GM21447 (cell line): ENCODE results near the gene WWOX.

ENCODE experiments used
- ATAC-seq: cut with Tn5 transposase; IDR thresholded peaks from one replicate; pipeline ENCODE4 v1.9.1; 2021; ENCODE audit not compliant: unreplicated experiment

Gene WWOX

GRCh38 chr16:78386557-78387324 is 287.3 kb downstream of the WWOX start:
- no peak for ATAC-seq

- ATAC-seq, result no peak
These were observed 289.6 kb downstream of the WWOX start for GRCh38 chr16:78389009-78389498.

- no peak for ATAC-seq
These were observed 290.6 kb downstream of the WWOX start for GRCh38 chr16:78390092-78390491.

DNA sequence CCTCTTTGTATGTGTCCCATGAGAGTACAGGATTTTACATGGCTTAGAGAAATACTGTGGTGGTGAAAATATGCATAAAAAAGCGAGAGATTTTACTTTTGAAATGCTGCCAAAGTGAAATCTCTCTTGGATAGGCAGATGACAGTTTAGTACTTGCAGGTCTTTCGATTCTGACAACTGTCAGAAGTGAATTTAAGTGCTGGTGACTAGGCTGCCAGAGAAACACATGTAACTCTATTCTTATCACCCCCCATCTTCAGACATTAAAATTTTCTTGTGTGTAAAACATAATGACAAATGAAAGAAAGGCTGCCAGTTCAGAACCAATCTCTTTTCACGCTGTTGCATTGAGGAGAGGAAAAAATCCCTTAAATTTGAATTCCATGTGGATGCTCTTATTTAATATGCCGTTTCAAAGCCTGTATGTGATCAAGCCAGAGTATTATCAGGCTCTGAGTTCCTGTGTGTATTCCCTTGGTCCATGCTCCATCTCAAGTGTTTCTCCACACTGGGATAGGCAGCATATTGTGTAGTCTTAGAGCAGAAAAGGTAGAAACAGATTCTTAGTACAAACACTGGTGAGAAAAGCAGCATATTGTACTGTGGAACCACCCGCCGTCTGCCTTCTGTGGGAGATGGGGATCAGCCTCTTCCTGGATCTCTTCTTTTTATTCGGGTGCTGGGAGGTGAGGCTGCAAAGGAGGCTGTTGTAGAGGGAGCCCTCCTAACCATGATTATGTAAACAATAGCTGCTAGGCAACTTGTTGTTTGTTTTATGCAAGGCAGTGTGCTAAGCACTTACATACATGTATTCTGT is 291.3 kb downstream of the WWOX start:
- no peak for ATAC-seq

DNA sequence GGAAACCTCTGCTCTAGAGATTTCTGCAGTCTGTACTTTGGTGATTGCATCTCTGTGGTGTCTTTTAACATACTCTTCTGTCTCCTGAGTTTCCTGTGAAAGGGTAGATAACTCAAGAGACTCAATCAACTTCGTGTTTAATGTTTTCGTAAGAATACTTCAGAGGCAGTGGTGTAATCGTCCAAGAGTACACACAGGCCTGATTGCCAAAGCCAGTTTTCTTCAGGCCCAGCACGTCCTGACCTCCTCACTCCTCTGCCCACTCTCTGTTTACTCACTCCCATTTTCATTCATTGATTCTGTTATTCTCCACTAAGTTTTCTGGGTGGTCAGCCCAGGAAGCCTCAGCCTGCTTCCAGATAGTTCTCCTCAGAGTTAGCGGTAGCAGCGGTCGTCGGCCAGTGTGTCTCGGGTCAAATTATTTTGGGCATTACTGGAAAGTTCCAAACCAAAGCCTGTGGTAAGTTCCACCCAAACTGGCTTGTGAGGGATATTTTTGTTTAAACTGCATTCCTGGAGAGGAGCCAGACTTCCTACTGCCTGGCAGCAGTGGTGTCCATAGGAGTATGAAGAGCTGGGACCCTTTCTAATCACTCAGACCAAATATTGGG is 293.2 kb downstream of the WWOX start:
- ATAC-seq, result no peak

DNA sequence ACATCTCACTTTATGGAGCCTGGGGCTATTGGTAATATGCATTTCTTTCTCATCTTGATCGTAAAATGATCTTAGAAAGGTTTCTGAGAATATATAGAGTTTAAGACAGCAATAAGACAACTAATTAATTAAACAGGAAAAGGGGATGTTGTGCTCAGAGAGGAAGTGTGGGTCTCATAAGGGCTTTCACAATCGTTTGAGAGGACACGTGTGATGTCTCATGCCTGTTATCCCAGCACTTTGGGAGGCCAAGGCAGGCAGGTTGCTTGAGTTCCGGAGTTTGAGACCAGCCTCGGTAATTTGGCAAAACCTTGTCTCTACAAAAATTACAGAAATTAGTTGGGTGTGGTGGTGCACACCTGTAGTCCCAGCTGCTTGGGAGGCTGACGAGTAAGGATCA is 295.6 kb downstream of the WWOX start:
- ATAC-seq, result no peak

GRCh38 chr16:78396046-78396445 is 296.6 kb downstream of the WWOX start:
- no peak for ATAC-seq

- no peak for ATAC-seq
These were observed 297.2 kb downstream of the WWOX start for GRCh38 chr16:78396673-78397072.

GRCh38 chr16:78399384-78399783 is 299.9 kb downstream of the WWOX start:
- ATAC-seq, result no peak

DNA sequence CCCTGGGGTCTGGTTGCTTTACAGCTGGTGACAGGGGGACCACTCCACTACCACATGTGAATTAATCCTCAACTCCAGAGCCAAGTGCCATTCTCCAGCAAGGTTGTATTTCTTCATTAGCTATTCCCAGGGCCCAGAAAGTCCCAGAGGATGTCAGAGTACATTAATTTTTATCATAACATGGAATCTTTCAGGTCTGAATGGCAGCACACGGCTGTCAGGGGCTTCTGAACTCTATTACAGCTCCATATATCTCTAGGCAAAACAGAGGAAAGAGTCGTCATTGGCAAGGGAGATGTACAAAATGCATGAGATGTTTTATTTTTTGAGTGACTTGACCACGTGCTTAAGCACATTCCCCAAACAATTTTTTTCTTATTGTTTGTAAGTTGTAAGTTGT is 303.4 kb downstream of the WWOX start:
- ATAC-seq, result no peak

DNA sequence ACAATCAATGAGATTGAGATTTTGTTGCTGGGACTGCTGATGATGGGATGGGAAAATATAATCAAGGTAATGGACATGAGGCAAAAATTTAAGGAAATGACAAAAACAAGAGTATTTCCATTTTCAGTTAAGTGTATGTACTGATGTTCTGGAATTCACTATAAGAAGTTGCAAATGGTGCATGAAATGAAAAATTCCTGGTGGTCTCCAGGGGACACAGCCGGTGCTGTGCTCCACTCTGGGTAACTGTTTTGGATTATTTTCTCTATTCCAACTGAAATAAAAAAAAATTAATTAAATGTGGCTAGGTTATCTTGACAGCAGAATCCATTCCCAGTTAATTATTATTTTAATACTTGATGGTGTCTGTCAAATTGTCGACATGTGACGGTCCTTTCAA is 305.6 kb downstream of the WWOX start:
- ATAC-seq, result no peak

GRCh38 chr16:78405833-78406232 is 306.4 kb downstream of the WWOX start:
- ATAC-seq, result no peak

- ATAC-seq, result no peak
These were observed 307.7 kb downstream of the WWOX start for GRCh38 chr16:78407191-78407590.

DNA sequence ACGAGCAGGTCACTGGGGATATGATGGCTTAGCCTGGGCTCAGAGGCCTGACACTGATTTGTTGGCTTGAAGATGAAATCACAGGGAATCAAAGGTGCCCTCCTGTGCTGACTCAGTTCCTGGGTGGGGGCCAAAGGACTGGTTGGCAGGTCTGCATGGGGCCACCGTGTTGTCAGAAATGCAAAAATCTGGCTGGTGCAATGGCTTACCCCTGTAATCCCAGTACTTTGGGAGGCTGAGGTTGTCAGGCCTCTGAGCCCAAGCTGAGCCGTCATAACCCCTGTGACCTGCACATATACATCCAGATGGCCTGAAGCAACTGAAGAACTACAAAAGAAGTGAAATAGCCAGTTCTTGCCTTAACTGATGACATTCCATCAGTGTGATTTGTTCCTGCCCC is 314.2 kb downstream of the WWOX start:
- ATAC-seq, result no peak

DNA sequence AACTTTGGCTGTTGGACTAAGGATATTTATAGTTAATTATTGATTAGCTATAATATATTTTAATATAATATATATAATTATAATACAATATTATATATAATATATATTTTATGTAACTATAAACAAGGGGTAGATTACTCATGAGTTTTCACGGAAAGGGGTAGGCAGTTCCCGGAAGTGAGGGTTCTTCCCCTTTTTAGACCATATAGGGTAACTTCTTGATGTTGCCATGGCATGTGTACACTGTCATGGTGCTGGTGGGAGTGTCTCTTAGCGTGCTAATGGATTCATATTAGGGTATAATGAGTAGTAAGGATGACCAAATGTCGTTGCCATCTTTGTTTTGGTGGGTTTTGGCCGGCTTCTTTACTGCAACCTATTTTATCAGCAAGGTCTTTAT is 315.6 kb downstream of the WWOX start:
- no peak for ATAC-seq

DNA sequence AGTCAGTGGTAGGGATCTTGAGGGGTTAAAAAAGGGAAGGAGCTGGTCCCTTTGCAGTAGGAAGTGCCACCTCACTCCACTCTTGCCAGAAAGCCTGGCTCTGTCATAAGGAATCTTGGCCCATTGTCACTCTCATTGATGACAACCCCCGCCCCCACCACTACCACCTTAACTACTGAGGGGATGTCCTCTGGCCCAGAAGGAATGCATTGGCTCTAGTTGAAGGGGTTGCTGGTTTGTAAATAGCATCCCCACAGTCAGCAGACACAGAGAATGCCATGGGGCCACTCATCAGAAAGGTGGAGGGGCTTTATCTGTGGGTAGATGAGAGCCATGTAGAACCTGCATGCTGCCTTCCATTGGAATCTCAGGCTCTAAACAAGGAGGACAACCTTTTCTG is 316.2 kb downstream of the WWOX start:
- no peak for ATAC-seq

DNA sequence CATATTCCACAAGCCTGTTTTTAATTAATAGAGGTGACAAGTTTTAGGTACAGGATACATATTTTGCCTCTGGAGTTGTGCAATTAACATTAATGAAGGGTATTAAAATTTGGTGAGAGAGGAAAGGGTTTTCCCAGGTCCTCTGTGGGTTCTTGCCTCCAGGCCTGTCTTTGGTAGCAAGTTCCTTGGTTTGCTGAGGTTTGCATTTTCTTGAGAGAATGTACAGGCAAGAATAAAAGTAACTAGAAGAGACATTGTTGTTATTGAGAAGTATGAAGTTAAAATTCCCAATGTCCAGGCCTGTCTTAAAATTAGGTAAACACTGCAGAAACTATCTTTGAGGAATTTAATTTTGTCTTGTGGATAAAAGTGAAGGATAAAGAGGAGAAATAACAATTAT is 316.9 kb downstream of the WWOX start:
- no peak for ATAC-seq

GRCh38 chr16:78421181-78421708 is 321.8 kb downstream of the WWOX start:
- no peak for ATAC-seq

- no peak for ATAC-seq
These were observed 325.8 kb downstream of the WWOX start for GRCh38 chr16:78425281-78425680.

GRCh38 chr16:78425891-78426510 is 326.5 kb downstream of the WWOX start:
- ATAC-seq, result no peak

DNA sequence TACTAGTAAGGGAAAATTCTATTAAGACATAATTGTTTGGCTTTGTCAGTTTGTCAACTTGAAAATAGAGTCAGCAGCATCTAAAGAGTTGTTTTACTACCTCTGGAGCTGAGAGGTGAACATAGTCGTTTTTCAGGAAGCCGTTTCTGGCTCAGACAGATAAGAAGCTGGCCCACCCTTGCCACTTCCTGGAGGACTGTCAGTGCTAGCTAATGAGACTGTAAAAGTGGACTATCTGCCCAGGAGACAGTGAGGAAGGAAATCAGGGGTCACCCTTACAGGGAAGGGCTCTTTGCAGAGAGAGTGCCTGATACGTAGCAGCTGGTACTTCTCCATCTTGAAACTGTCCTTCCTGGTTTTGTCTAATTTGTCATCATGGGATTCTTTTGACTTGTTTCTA is 328.7 kb downstream of the WWOX start:
- no peak for ATAC-seq
